Large intestine (tissue), 3 donors: ENCODE measurements around the gene RIT2. TPM values are rescaled to one million over a fixed set of nuclear protein-coding genes. Genes with fewer than 3 reads are reported as not detected.
A peak's percentile ranks its signal among the peaks of the same experiment; 100 is the strongest.

Source experiments
- DNase-seq, 2 donors: peaks; one replicate each; pipeline versions ENCODE4 v3.0.0 to v3.0.0-alpha.2; 2013
- H3K27ac ChIP-seq: one replicate; pipeline ENCODE4 v1.5.1; 2013; ENCODE audit warnings: low read length
- H3K27me3 ChIP-seq: 2 replicates; pipeline ENCODE4 v1.6.1; 2013; ENCODE audit warnings: low read length; ENCODE audit not compliant: control insufficient read depth, insufficient read depth
- H3K36me3 ChIP-seq: 2 replicates; pipeline ENCODE4 v1.6.1; 2013; ENCODE audit warnings: low read length; ENCODE audit not compliant: control insufficient read depth, insufficient read depth
- H3K4me1 ChIP-seq: one replicate; pipeline ENCODE4 v1.6.1; 2013; ENCODE audit warnings: low read length; ENCODE audit not compliant: control insufficient read depth, insufficient read depth
- H3K4me3 ChIP-seq: one replicate; pipeline ENCODE4 v1.5.1; 2013; ENCODE audit warnings: low read length
- H3K9me3 ChIP-seq: one replicate; pipeline ENCODE4 v1.6.1; 2013; ENCODE audit warnings: mild to moderate bottlenecking, low read depth, low read length, moderate library complexity; ENCODE audit not compliant: control insufficient read depth
- WGBS: methylation state at CpG from one replicate; pipeline ENCODE4 v1.1.5; 2013; ENCODE audit warnings: low lambda C conversion rate; ENCODE audit not compliant: insufficient coverage; 5-methylcytosine and 5-hydroxymethylcytosine counted together
- polyA plus RNA-seq: library from polyadenylated mRNA; unstranded; fragments of 120-200 nt; gene quantifications from one replicate; pipeline ENCODE4 v1.2.1, GENCODE V29; 2013

RIT2 gene
- polyA plus RNA-seq, 1 donor: 1.9 TPM

- Histone ChIP-seq H3K27me3 (no peaks in the 10 kb centered on the region), H3K36me3 (no peaks in the 10 kb centered on the region), H3K4me1 (peaks cover 5% of the 10 kb centered on the region), H3K27ac (peak overlapping the region; percentile 9), H3K4me3 (no peak overlapping the region), H3K9me3 (no peaks in the 10 kb centered on the region)
- DNase-seq: peak; percentile 19 to 47
Measured at GRCh38 chr18:42860011-42860410, 255.5 kb downstream of the RIT2 start.

- Histone ChIP-seq H3K4me1 (peaks cover 2% of the 10 kb centered on the region), H3K4me3 (no peak overlapping the region), H3K36me3 (no peaks in the 10 kb centered on the region), H3K27ac (peak overlapping the region; percentile 23), H3K9me3 (no peaks in the 10 kb centered on the region), H3K27me3 (no peaks in the 10 kb centered on the region)
- WGBS: 40% methylated on average over 1 of the region's 2 CpGs
- no peak for DNase-seq
Measured at GRCh38 chr18:42854558-42854957, 260.9 kb downstream of the RIT2 start.

GRCh38 chr18:42850174-42851083, 265.1 kb downstream of the RIT2 start:
- Histone ChIP-seq H3K27ac (no peak overlapping the region), H3K9me3 (no peaks in the 10 kb centered on the region), H3K4me1 (peaks cover 2% of the 10 kb centered on the region), H3K27me3 (no peaks in the 10 kb centered on the region), H3K36me3 (no peaks in the 10 kb centered on the region), H3K4me3 (no peak overlapping the region)
- 100% methylated on average over 2 of the region's 5 CpGs for WGBS
- DNase-seq: no peak

GRCh38 chr18:42839408-42839807, 276.1 kb downstream of the RIT2 start:
- WGBS: no CpG with 5 or more reads among the region's 1 CpG
- H3K4me1 ChIP-seq: no peaks in the 10 kb centered on the region
- DNase-seq: no peak
- H3K4me3 ChIP-seq: no peak overlapping the region
- no peak overlapping the region for H3K27ac ChIP-seq
- H3K9me3 ChIP-seq: no peaks in the 10 kb centered on the region
- no peaks in the 10 kb centered on the region for H3K27me3 ChIP-seq
- H3K36me3 ChIP-seq: no peaks in the 10 kb centered on the region

- Histone ChIP-seq H3K36me3 (no peaks in the 10 kb centered on the region), H3K4me1 (no peaks in the 10 kb centered on the region), H3K9me3 (no peaks in the 10 kb centered on the region), H3K27me3 (no peaks in the 10 kb centered on the region), H3K27ac (no peak overlapping the region), H3K4me3 (no peak overlapping the region)
- DNase-seq: no peak
- no CpG with 5 or more reads among the region's 5 CpGs for WGBS
Measured at GRCh38 chr18:42838546-42839145, 276.8 kb downstream of the RIT2 start.

- DNase-seq: no peak
- H3K27ac ChIP-seq: no peak overlapping the region
- no peaks in the 10 kb centered on the region for H3K9me3 ChIP-seq
Measured at GRCh38 chr18:42830936-42831335, 284.5 kb downstream of the RIT2 start.

GRCh38 chr18:42828881-42829280, 286.6 kb downstream of the RIT2 start:
- DNase-seq: no peak
- no CpG with 5 or more reads among the region's 1 CpG for WGBS
- no peaks in the 10 kb centered on the region for H3K36me3 ChIP-seq
- H3K4me3 ChIP-seq: no peak overlapping the region
- no peak overlapping the region for H3K27ac ChIP-seq
- no peaks in the 10 kb centered on the region for H3K9me3 ChIP-seq
- H3K4me1 ChIP-seq: no peaks in the 10 kb centered on the region
- H3K27me3 ChIP-seq: no peaks in the 10 kb centered on the region

More at GRCh38 chr18:42830936-42831335, 284.5 kb downstream of the RIT2 start:
- no peaks in the 10 kb centered on the region for H3K36me3 ChIP-seq
- H3K4me3 ChIP-seq: no peak overlapping the region
- H3K27me3 ChIP-seq: no peaks in the 10 kb centered on the region
- no peaks in the 10 kb centered on the region for H3K4me1 ChIP-seq

- H3K9me3 ChIP-seq: no peaks in the 10 kb centered on the region
- DNase-seq: no peak
- H3K27me3 ChIP-seq: no peaks in the 10 kb centered on the region
- H3K36me3 ChIP-seq: no peaks in the 10 kb centered on the region
- H3K4me1 ChIP-seq: no peaks in the 10 kb centered on the region
- no peak overlapping the region for H3K27ac ChIP-seq
- no peak overlapping the region for H3K4me3 ChIP-seq
Measured at GRCh38 chr18:42824178-42824577, 291.3 kb downstream of the RIT2 start.

- H3K27ac ChIP-seq: no peak overlapping the region
- H3K4me1 ChIP-seq: no peaks in the 10 kb centered on the region
- no peak overlapping the region for H3K4me3 ChIP-seq
- H3K36me3 ChIP-seq: no peaks in the 10 kb centered on the region
- 90% methylated on average over 2 of the region's 3 CpGs for WGBS
- no peaks in the 10 kb centered on the region for H3K9me3 ChIP-seq
- no peak for DNase-seq
- no peaks in the 10 kb centered on the region for H3K27me3 ChIP-seq
Measured at GRCh38 chr18:42822711-42823110, 292.8 kb downstream of the RIT2 start.

GRCh38 chr18:42821492-42821891, 294.0 kb downstream of the RIT2 start:
- H3K4me1 ChIP-seq: no peaks in the 10 kb centered on the region
- no CpG with 5 or more reads among the region's 4 CpGs for WGBS

GRCh38 chr18:42814618-42815017, 300.9 kb downstream of the RIT2 start:
- no peaks in the 10 kb centered on the region for H3K36me3 ChIP-seq
- WGBS: 100% methylated on average over 1 of the region's 4 CpGs
- no peaks in the 10 kb centered on the region for H3K4me1 ChIP-seq
- no peaks in the 10 kb centered on the region for H3K27me3 ChIP-seq
- H3K4me3 ChIP-seq: no peak overlapping the region
- no peak overlapping the region for H3K27ac ChIP-seq
- no peak for DNase-seq
- no peaks in the 10 kb centered on the region for H3K9me3 ChIP-seq

More at GRCh38 chr18:42821492-42821891, 294.0 kb downstream of the RIT2 start:
- Histone ChIP-seq H3K9me3 (no peaks in the 10 kb centered on the region), H3K36me3 (no peaks in the 10 kb centered on the region), H3K4me3 (no peak overlapping the region), H3K27me3 (no peaks in the 10 kb centered on the region), H3K27ac (no peak overlapping the region)
- DNase-seq: no peak
